Cardiac fibroblast (primary cell): ENCODE measurements around the gene AGR3.
A peak's percentile ranks its signal among the peaks of the same experiment; 100 is the strongest.

Experiments used
- DNase-seq, 2 donors: peaks; one replicate each; pipeline versions ENCODE4 v3.0.0 to v3.0.0-alpha.2; 2010; ENCODE audit warnings: low read depth in 2 of 2
- H3K4me3 ChIP-seq, 2 donors: replicated peaks in 1 of 2; 1 replicate in 1 of 2; 2 replicates in 1 of 2; pipeline ENCODE4 v1.5.1; 2011; ENCODE audit warnings: low read depth in 2 of 2, low read length in 2 of 2, mild to moderate bottlenecking in 2 of 2, moderate library complexity in 1 of 2
- TF ChIP-seq, protein P1 (sequence below): IDR thresholded peaks from one replicate; pipeline ENCODE4 v1.5.1; 2011; ENCODE audit warnings: low read depth, mild to moderate bottlenecking, low read length, inconsistent platforms

AGR3 gene

DNA sequence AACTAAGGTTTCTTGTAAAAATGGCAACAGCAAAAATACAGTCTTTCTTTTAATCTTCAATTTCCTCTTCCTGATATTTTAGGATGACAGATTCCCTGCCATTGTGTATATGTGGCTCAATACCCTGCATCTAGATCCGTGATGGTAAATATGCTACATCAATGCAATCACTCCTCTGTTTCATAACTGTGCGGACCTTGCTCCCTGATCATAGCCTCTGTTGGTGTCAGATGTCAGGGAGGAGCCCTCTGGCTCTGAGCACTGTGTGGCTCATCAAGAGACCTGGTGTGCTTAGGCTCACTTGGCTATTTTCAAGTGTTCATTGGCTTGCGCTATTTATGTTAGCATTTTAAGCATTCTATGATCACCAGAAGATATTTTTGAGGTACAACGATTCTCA, 33.0 kb upstream of the AGR3 start:
- DNase-seq: peak in 1 of 2 donors; percentile 57
- no peak overlapping the region for H3K4me3 ChIP-seq
- TF ChIP-seq, protein P1, sequence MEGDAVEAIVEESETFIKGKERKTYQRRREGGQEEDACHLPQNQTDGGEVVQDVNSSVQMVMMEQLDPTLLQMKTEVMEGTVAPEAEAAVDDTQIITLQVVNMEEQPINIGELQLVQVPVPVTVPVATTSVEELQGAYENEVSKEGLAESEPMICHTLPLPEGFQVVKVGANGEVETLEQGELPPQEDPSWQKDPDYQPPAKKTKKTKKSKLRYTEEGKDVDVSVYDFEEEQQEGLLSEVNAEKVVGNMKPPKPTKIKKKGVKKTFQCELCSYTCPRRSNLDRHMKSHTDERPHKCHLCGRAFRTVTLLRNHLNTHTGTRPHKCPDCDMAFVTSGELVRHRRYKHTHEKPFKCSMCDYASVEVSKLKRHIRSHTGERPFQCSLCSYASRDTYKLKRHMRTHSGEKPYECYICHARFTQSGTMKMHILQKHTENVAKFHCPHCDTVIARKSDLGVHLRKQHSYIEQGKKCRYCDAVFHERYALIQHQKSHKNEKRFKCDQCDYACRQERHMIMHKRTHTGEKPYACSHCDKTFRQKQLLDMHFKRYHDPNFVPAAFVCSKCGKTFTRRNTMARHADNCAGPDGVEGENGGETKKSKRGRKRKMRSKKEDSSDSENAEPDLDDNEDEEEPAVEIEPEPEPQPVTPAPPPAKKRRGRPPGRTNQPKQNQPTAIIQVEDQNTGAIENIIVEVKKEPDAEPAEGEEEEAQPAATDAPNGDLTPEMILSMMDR: no peak

DNA sequence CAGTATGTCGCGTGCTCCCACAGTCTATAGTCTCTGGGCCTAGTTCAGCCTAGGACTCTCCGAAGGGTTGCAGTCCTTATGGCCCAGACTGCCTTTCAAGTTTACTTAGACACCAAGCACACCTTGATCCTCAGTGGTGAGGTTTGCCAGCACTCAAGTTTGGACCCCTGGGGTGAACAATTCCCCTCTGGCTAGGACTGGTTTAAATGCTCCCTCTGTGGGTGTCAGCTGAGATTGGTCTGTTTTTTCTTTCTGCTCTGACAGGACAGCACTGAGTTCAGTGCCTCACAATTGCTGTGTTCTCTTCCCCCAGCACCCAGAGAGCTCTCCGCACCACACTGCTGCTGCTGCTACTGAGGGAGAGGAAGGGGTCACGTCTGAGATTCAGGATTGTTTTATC, 31.9 kb upstream of the AGR3 start:
- TF ChIP-seq, protein P1: no peak
- H3K4me3 ChIP-seq: no peak overlapping the region
- no peak for DNase-seq

DNA sequence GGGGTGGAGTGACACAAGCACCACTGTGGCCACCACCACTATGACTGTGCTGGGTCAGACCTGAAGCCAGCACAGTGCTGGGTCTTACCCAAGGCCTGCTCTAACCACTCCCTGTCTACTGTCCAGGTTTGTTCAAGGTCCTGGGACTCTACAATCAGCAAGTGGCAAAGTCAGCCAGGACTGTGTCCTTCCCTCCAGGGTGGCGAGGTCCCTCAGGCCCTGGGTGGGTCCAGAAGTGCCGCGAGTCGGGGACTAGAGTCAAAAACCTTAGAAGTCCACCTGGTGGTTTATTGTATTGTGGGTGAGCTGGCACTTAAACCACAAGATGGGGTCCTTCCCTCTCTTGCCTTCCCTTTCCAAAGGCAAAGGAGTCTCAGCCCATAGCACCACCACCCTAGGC, 30.8 kb upstream of the AGR3 start:
- DNase-seq: no peak
- H3K4me3 ChIP-seq: no peak overlapping the region

DNA sequence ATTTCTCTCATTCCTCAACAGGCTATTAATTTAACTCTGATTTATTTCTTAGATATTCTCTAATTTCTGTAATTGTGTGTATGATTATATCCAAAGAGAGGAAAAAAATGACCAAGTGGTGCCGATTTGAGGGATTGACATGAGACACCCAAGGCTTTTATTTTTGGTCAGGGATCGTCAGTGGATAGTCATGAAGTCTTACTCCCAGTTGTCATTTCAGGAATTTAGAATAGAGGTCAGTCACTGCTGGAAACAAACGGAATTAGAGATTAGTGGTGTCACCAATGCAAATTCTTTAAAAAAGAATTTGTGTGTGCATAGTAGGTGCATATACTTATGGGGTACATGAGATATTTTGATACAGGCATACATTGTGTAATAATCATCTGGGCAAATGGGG, 26.8 kb upstream of the AGR3 start:
- TF ChIP-seq, protein P1: no peak
- H3K4me3 ChIP-seq: no peak overlapping the region

More for the DNA sequence above, 30.8 kb upstream of the AGR3 start:
- TF ChIP-seq, protein P1: no peak

DNA sequence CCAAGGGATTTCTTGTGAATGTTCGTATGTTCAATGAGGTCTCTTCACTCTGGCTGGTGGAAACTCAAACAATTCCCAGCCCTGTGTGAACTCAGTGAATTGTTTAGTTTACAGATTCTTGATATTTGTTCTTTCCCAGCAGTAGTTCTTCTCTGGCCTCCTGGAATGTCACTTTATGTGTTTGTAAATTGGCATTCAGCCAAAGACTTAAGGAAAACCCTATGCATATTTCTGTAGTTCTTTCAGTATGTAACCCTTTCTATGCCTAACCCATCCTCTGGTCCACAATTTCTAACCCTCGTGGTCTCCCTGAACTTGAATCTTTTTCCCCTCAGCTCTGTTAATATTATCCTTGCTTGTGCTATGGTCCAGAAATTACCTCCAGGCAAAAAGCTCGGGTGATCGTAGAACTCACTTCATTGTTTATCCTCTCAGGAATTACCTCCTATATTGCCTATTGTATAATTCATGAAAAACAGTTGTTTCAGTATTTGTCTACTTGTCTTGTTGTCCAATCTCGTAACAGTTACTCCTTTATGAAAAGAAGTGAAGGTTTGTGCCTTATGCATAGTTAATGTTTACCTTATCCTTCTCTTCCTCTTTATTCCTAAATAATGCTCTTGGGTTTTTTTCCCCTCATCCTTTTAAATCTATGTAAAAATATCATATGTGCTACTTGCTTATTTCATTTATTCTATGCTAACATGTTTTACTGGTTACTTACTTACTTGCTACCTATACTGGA, 23.7 kb upstream of the AGR3 start:
- H3K4me3 ChIP-seq: no peak overlapping the region
- peak; percentile 45 to 54 for DNase-seq
- TF ChIP-seq, protein P1: no peak

More for the DNA sequence above, 26.8 kb upstream of the AGR3 start:
- no peak for DNase-seq

DNA sequence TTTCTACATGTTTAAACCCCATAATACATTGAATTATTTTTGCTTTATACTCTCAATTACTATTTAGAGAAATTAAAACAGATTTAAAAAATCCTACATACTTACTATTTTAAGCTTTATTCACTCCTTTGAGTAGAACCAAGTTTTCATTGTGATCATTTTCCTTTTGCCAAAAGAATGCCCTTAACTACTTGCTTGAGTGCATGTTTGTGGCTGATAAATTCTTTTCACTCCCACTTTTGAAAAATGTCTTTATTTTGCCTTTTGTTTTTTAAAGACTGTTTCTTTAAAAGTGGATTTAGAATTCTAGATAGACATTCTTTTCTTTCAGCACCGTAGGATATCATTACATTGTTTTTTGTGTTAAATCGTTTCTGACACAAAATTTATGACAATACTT, 22.3 kb upstream of the AGR3 start:
- TF ChIP-seq, protein P1: no peak
- H3K4me3 ChIP-seq: no peak overlapping the region
- DNase-seq: no peak

DNA sequence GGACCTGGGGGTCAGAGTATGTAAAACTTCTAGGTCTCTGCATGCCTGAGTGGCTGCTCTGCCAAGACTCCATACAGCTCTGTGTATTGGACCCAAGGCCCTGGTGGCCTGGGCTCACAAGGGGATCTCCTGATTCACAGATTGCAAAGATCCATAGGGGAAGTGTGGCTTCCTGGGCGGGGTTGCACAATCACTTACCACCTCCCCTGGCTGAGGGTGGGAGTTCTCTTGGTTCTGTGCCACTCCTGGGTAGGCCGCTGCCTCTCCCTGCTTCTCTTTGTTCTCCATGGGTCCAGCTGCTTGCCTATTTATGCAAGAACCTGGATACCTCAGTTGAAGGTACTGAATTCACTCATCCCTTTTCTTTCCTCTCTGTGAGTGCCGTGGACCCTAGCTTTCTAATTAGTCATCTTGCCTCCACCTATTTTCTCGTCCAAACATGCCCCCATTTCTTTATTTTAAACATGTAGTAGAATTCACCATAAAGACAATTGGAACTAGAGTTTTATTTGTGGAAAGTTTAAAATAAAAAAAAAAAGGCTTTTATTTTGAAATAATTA, 18.5 kb upstream of the AGR3 start:
- no peak overlapping the region for H3K4me3 ChIP-seq
- TF ChIP-seq, protein P1: no peak
- no peak for DNase-seq
